ENCODE results near the gene NCBP2. TPM values are rescaled to one million over a fixed set of nuclear protein-coding genes. Genes with fewer than 3 reads are reported as not detected.

The NCBP2 gene
- total and polyA plus RNA-seq, 2 donors (not counting 3 experiments of a cell fraction or from before 2014, with no cell fraction given) = 31.2 to 76.1 TPM

- peaks cover 2% of the 10 kb centered on the region for H3K4me1 ChIP-seq (ENCODE audit: control insufficient read depth, extremely low read depth, insufficient read depth, low read length)
- TF ChIP-seq CTCF (IDR thresholded peaks at IDR 0.05; ENCODE audit: extremely low read depth in 1 of 2, insufficient read depth in 1 of 2, low read depth in 1 of 2, low read length in 2 of 2) (no peak), POLR2AphosphoS5 (IDR thresholded peaks at IDR 0.05; ENCODE audit: insufficient read depth, low read depth, low read length) (no peak), GATA2 (IDR thresholded peaks at IDR 0.05; ENCODE audit: insufficient read depth, insufficient read length, low read depth, low read length) (no peak), MAX (IDR thresholded peaks at IDR 0.05; ENCODE audit: insufficient read depth, insufficient read length) (no peak), JUN (IDR thresholded peaks at IDR 0.05; ENCODE audit: borderline replicate concordance, insufficient read depth, insufficient read length, low read depth) (no peak), FOS (IDR thresholded peaks at IDR 0.05; ENCODE audit: borderline replicate concordance, insufficient read depth, low read length) (no peak), POLR2A (IDR thresholded peaks at IDR 0.05; ENCODE audit: low read depth, low read length) (no peak), MYC (IDR thresholded peaks at IDR 0.05; ENCODE audit: low read depth, low read length) (no peak), EZH2 (IDR thresholded peaks at IDR 0.05; ENCODE audit: borderline replicate concordance, low read depth, low read length, severe bottlenecking) (no peak)
- no TSS peak for BruUV-seq (replicated peaks)
- intact Hi-C loops (cut with micrococcal nuclease) (no loop called here), dilution Hi-C loops (cut with MboI; ENCODE audit: extremely low pct_ligation_motif_present, low sequenced_read_pairs) (no loop called here)
- H3K4me2 ChIP-seq (ENCODE audit: insufficient read depth, low read length) = no peak overlapping the region
- H3K9ac ChIP-seq (replicated peaks; ENCODE audit: extremely low read depth, insufficient read depth, low read length) = no peak overlapping the region
- POLR2A ChIA-PET = no interaction called here
- no peaks in the 10 kb centered on the region for H3K79me2 ChIP-seq (ENCODE audit: control insufficient read depth, insufficient read depth, low read length)
- FAIRE-seq (no peak), DNase-seq (ENCODE audit: low read depth, low spot score) (no peak)
- CTCF ChIA-PET = no interaction called here
- no peak overlapping the region for H3K4me3 ChIP-seq (replicated peaks in 1 of 3; ENCODE audit: insufficient read depth in 1 of 3, low read depth in 1 of 3, low read length in 3 of 3)
- no peaks in the 10 kb centered on the region for H4K20me1 ChIP-seq (replicated peaks; ENCODE audit: control insufficient read depth, extremely low read depth, insufficient read depth, low read length)
- H3K27ac ChIP-seq (ENCODE audit: insufficient read depth, low read depth, low read length) = no peak overlapping the region
- no peak overlapping the region for H2AFZ ChIP-seq (ENCODE audit: low read depth, low read length)
- H3K27me3 ChIP-seq (ENCODE audit: control insufficient read depth in 2 of 2, insufficient read depth in 2 of 2, low read length in 2 of 2) = no peaks in the 10 kb centered on the region
- no peaks in the 10 kb centered on the region for H3K9me3 ChIP-seq (replicated peaks; ENCODE audit: control insufficient read depth, insufficient read depth, low read length)
- H3K36me3 ChIP-seq (ENCODE audit: control insufficient read depth in 2 of 2, extremely low read depth in 1 of 2, insufficient read depth in 2 of 2, low read length in 2 of 2) = peaks cover 11 to 18% of the 10 kb centered on the region in 2 experiments
- no peaks in the 10 kb centered on the region for H3K9me1 ChIP-seq (replicated peaks; ENCODE audit: control insufficient read depth, extremely low read depth, insufficient read depth, low read length)
These were observed 11.2 kb downstream of the NCBP2 start for GRCh38 chr3:196931157-196931556.

Measured in endothelial cell of umbilical vein (primary cell).